DMS 273 treated with DMSO at 0.1 percent for 48 hours (cell line): ENCODE results near the gene UBTD1.
"Not testable (repeated sequence)": the region's sequence is repeated elsewhere in the genome, so short reads cannot be mapped to it uniquely, and the experiment has no call there.

Experiments
- DNase-seq: peaks from one replicate; lab custom pipeline; 2025; lab: John Stamatoyannopoulos, UW

The UBTD1 gene

GRCh38 chr10:97538839-97539238 is 40.1 kb downstream of the UBTD1 start:
- no peak for DNase-seq

- no peak for DNase-seq
Measured at GRCh38 chr10:97539523-97540200, 40.9 kb downstream of the UBTD1 start.

GRCh38 chr10:97540669-97541500 is 42.2 kb downstream of the UBTD1 start:
- DNase-seq: no peak

GRCh38 chr10:97542169-97543024 is 43.7 kb downstream of the UBTD1 start:
- peak; percentile 61 for DNase-seq

- DNase-seq: peak; percentile 44
Measured at GRCh38 chr10:97543025-97543546, 44.4 kb downstream of the UBTD1 start.

GRCh38 chr10:97546456-97547270 is 47.9 kb downstream of the UBTD1 start:
- no peak for DNase-seq

GRCh38 chr10:97547271-97547600 is 48.5 kb downstream of the UBTD1 start:
- no peak for DNase-seq

GRCh38 chr10:97547962-97548361 is 49.2 kb downstream of the UBTD1 start:
- no peak for DNase-seq

- no peak for DNase-seq
Measured at GRCh38 chr10:97548828-97549455, 50.2 kb downstream of the UBTD1 start.

GRCh38 chr10:97549587-97550322 is 51.0 kb downstream of the UBTD1 start:
- DNase-seq: peak; percentile 42

- no peak for DNase-seq
Measured at GRCh38 chr10:97550336-97551149, 51.8 kb downstream of the UBTD1 start.

GRCh38 chr10:97551271-97551670 is 52.5 kb downstream of the UBTD1 start:
- DNase-seq: no peak

- no peak for DNase-seq
Measured at GRCh38 chr10:97553575-97554031, 54.9 kb downstream of the UBTD1 start.

GRCh38 chr10:97554336-97554735 is 55.6 kb downstream of the UBTD1 start:
- not testable (repeated sequence) for DNase-seq

GRCh38 chr10:97555541-97555940 is 56.8 kb downstream of the UBTD1 start:
- not testable (repeated sequence) for DNase-seq

GRCh38 chr10:97560731-97561381 is 62.1 kb downstream of the UBTD1 start:
- DNase-seq: not testable (repeated sequence)

- DNase-seq: not testable (repeated sequence)
Measured at GRCh38 chr10:97561386-97562077, 62.8 kb downstream of the UBTD1 start.

- DNase-seq: not testable (repeated sequence)
Measured at GRCh38 chr10:97562329-97562728, 63.6 kb downstream of the UBTD1 start.
